ENCODE data around the gene ERVW-1.
"Not testable (repeated sequence)": the region's sequence is repeated elsewhere in the genome, so short reads cannot be mapped to it uniquely, and the experiment has no call there.

ERVW-1 gene

GRCh38 chr7:92468589-92468988, 9.2 kb downstream of the ERVW-1 start:
- DNase-seq, result not testable (repeated sequence)

GRCh38 chr7:92466682-92467081, 11.1 kb downstream of the ERVW-1 start:
- no peak for DNase-seq

GRCh38 chr7:92464515-92464914, 13.2 kb downstream of the ERVW-1 start:
- no peak for DNase-seq

GRCh38 chr7:92462560-92462959, 15.2 kb downstream of the ERVW-1 start:
- DNase-seq, result no peak

- DNase-seq, result peak; percentile 51 to 75 (median 69)
Observed at GRCh38 chr7:92461027-92462003, 16.4 kb downstream of the ERVW-1 start.

- peak in 1 of 3 experiments; percentile 47 for DNase-seq
Observed at GRCh38 chr7:92460510-92460909, 17.2 kb downstream of the ERVW-1 start.

- DNase-seq, result peak in 1 of 3 experiments; percentile 47
Observed at GRCh38 chr7:92460109-92460508, 17.6 kb downstream of the ERVW-1 start.

- DNase-seq, result no peak
Observed at GRCh38 chr7:92456236-92456635, 21.5 kb downstream of the ERVW-1 start.

GRCh38 chr7:92451645-92452044, 26.1 kb downstream of the ERVW-1 start:
- no peak for DNase-seq

GRCh38 chr7:92448205-92448747, 29.5 kb downstream of the ERVW-1 start:
- DNase-seq, result peak; percentile 53 to 92 (median 86)

- peak; percentile 95 to 98 (median 96) for DNase-seq
Observed at GRCh38 chr7:92447345-92448204, 30.2 kb downstream of the ERVW-1 start, which contains the start of gene GATAD1. Gene GATAD1, plus strand, starts transcription at chr7:92447482. Its CDS starts 248 bp downstream, at chr7:92447730.

GRCh38 chr7:92446869-92447344, 30.8 kb downstream of the ERVW-1 start:
- no peak for DNase-seq

- not testable (repeated sequence) for DNase-seq
Observed at GRCh38 chr7:92442720-92443119, 35.0 kb downstream of the ERVW-1 start.

GRCh38 chr7:92437956-92438491, 39.7 kb downstream of the ERVW-1 start:
- no peak for DNase-seq

GRCh38 chr7:92436612-92437445, 40.9 kb downstream of the ERVW-1 start:
- no peak for DNase-seq

- no peak for DNase-seq
Observed at GRCh38 chr7:92435542-92435941, 42.2 kb downstream of the ERVW-1 start.

- no peak for DNase-seq
Observed at GRCh38 chr7:92433019-92433418, 44.7 kb downstream of the ERVW-1 start.

GRCh38 chr7:92432299-92432946, 45.3 kb downstream of the ERVW-1 start:
- DNase-seq, result no peak

GRCh38 chr7:92427193-92427592, 50.6 kb downstream of the ERVW-1 start:
- DNase-seq, result no peak

GRCh38 chr7:92425311-92425947, 52.3 kb downstream of the ERVW-1 start:
- peak in 1 of 3 experiments; percentile 26 for DNase-seq

All from NCI-H1417 (cell line).